ENCODE measurements around the gene HOXD4.

Gene HOXD4

DNA sequence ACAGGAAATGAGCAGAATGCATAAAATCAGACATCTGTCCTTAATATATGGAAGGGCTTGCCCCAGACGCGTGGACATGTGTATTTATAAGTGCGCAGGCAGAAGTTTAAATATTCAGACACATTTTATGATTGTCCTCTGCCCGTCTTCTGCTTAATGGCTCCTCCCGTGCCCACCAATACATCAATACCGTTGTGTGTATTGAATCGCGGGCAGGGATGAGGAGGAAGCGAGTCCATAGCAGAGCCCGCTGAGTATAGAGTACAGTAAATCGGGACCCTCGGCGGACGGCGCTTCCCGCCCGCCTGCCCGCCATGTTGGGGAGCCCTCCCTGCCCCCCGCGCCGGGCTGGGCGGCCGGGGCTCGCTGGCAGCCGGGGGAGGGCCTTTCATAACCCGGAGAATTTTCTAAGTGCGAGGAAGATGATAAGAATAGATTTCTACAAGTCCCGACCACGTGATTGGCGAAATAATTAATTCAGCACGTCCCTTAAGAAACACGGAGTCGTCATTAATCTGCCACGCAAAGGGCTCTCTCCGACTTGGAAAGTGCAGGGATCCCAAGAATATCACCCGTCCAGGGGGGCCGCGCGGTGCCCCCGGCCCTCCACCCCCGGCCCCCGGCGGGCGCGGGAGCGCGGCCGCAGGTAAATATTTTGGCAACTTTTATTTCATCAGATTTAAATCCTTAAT is 5.6 kb downstream of the HOXD4 start, which contains the start of gene HOXD3:
Gene HOXD3 (plus strand): TSS at position 501 of the 692 bp plus-strand sequence. CDS start 11,808 bp downstream, outside the sequence.
- no peak for DNase-seq (ENCODE audit: low spot score)

- DNase-seq (ENCODE audit: low spot score): no peak
Measured at GRCh38 chr2:176157499-176158185, 6.3 kb downstream of the HOXD4 start.

- DNase-seq (ENCODE audit: low spot score): no peak
Measured at GRCh38 chr2:176158186-176158591, 6.8 kb downstream of the HOXD4 start.

DNA sequence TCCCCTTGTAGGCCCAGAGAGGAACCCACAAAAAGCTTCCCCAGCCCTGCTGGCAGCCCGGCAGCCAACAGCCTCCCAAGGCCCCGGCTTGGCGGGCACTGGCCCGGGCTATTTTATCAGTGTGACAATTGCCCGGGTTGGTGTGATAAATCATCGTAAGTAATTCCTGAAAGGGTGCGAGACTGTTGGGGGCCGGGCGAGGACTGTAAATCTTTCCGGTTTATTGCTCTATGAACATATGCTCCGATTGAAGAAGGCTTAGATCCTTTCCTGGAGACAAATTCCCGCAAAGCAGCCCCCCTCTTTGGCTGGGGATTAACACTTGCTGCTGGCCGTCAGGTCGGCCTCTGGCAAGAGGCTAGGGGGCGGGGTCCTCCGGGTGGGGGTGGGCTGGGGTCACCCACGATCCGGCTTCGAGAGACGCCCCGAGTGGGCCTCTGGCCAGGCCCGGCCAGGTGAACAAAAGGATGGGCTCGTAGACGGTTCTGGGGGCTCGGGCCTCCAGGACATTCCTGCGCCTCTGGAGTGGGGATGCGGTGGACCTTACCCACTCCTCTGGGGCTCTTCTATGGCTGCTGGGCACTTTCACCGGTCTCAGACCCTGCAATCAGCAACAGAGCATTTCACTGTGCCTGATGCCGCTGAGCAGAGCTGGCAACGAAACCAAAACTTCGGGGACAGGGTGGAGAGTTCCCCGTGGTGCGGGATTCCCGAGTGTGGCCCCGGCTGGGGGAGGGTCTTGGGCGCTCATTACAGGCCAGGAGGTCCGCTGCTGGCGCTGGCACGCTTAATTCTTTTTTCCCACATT is 7.7 kb downstream of the HOXD4 start:
- DNase-seq (ENCODE audit: low spot score): no peak

DNA sequence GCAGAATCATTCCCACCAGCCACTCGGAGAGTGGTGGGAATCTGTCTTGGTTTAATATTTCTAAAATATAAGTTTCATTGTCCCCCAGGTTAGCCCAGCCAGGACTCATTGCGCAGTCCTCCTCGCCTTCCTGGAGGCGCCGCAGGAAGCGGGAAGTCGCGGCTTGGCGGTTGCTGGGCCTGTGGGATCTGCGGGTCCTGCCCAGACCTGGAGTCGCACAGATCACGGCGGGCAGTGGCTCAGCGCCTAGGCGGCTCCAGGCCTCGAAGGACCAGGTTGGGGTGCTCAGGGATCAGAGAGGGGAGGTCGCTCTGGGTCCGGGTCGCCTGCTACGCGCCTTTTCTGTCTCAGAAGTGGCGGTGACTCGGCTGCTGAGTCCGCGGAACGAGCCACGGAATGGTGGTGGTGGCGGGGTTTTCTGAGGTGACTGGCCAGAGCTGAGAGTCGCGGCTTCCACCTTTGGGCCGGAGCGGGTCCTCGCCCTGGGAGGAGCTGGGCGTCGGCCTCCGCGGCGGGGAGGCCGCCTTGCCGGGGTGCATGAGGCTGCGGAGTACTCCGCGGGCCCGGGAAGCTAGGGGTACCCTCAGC is 8.4 kb downstream of the HOXD4 start:
- no peak for DNase-seq (ENCODE audit: low spot score)

DNA sequence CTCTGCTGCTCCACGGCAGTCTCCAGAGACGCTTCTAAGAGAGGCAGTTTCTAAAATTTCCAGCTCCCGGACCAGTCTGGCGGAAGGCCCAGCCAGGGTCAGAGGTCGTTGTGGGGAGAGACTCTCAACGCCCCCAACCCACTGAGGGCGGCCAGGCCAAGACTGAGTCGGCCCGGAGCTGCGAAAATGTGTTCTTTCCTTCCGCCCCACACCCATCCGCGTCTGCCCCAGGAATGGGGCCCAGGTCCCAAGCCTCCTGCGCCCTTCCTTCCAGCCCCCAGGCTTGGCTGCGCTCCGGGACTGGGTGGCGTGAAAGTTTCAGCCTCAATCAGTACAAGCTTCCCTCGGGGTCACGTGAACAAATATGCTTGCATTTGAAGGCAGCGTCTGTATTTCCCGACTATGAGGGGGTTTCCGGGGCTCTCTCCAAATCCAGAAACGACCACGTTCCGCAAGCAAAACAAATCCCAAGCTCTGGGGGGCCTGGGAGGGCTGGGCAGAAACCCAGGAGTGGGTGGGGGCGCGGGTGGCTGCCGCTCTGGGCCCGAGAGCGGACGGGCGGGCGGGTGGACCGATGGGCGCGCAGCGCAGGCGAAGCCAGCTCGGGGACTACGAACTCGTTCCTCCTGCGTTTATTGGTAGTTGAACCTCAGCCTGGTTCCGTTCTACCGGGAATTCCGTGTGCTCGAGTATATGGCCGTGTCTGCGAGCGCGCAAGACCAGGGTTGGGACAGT is 9.1 kb downstream of the HOXD4 start:
- DNase-seq (ENCODE audit: low spot score): no peak

GRCh38 chr2:176160986-176161824 is 9.9 kb downstream of the HOXD4 start:
- no peak for DNase-seq (ENCODE audit: low spot score)

- DNase-seq (ENCODE audit: low spot score): no peak
Measured at GRCh38 chr2:176161825-176162626, 10.7 kb downstream of the HOXD4 start.

DNA sequence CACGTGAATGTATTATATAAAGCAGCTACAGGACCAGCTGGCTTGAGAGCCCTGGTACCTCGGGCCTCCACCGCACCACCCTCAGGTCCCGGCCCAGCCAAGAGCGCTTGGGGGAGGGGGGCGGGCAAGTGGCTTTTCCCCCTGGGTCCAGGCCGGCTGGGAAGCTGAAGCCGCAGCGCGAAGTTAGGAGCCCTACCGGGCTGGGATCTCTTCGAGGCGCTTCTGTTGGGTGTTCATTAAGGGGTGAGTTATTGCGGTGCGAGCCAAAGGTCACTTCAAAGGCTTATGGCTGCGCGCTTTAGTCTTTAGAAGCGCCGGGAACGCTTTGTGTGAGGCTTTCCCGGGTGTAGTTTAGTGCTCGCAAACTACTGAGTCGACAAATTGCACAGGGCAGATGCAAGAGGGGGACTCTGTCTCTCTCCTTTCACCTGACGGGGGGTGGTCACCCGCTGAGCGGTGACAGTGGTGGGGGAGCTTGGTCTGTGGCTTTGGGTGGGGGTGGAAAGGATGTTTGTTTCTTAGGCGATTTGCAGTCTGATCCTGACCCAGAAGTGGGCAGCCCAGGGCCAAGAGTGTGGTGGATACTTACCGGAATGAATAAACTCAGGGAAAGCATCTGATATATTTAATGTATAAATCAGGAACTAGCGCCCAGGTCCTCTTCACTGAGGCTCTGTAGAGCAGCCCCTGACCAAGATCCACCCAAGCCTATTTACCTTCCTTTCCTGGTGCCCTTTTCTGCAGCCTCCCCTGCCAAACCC is 11.7 kb downstream of the HOXD4 start:
- DNase-seq (ENCODE audit: low spot score): no peak

- no peak for DNase-seq (ENCODE audit: low spot score)
Measured at GRCh38 chr2:176163672-176164056, 12.3 kb downstream of the HOXD4 start.

DNA sequence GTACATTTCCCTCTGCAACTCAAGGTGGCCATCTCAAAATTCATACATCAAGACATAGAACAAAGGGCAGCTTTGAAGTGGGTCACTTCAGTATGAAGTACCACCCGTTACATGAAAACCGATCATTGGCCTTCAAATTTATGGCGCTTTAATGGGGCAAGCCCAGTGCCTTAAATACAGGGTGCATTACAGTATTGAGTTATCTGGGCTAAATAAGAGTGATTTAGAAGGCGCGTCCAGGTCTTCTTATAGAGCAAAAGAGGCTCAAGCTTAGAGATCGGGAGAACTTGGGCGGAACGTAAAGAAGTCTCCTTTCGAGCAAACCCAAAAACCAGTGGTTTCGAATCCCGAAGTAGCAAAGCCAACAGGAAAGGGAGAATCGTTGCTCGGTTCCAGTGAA is 12.9 kb downstream of the HOXD4 start:
- no peak for DNase-seq (ENCODE audit: low spot score)

DNA sequence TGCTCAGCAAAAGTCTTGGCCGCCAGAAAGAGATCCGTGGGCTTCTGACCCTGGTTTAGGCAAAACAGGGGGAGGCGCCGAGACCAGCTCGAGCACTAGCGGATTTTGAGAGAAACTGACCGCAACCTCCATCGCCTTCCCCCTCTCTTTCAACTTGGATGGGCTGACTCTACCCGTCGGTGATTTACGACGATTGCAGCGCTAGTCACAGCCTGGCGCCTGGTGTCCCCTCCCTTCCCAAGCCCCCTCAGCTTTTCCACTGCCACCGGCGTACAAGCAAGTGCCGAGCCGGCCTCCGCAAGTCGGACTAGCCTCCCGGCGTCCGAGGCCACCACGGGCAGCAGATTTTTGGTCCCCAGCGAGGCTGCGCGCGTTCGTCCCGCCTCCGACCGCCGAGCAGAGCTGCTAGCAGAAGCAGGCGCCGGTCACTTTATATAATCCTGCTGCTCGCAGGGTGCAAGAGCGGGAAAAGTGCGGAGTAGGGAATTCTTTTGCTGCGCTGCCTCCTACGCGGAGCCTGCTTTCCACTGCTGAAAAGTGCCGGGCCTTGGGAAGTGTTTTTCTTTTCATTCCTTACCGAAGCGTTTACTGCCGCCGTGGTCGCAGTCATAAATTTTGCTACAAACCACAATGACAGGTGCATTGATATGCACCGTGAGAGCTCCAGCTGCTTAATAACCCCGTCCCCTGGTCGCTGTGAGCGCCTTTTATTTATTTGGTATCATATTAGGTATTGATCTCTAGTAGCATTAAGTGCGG is 13.4 kb downstream of the HOXD4 start:
- no peak for DNase-seq (ENCODE audit: low spot score)

DNA sequence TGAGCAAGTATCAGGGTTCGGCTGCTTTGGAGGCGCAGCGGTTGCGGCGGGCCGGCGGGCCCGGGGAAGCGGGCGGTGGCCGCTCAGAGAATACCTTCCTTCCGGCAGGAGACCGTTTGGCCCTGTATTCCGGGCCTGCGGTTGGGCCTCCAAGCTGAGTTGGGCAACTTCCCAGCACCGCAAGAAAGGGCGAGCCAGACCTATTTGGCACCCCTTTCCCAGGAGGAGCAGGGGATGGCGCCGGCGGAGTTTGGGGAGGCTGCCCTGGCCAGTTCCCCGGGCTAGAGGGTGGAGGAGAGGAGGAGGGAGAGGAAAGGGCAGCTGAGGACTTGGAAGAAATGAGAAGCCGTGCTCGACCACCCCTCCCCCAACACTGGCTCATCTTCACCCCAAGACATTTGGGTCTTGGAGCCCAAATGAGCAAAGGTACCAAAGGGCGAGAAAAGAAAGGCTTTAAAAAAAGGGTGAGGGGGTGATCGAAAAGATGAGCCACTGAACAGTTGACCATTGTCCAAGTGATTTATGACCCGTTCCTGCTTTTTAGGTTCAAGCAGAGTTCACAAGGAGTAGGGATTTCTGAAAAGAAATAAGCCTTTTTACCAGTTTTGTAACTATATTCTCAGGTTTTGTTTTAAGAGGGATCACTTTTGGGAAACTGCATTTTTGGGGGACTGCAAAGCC is 14.2 kb downstream of the HOXD4 start:
- DNase-seq (ENCODE audit: low spot score): no peak

GRCh38 chr2:176166272-176166671 is 14.9 kb downstream of the HOXD4 start:
- DNase-seq (ENCODE audit: low spot score): no peak

DNA sequence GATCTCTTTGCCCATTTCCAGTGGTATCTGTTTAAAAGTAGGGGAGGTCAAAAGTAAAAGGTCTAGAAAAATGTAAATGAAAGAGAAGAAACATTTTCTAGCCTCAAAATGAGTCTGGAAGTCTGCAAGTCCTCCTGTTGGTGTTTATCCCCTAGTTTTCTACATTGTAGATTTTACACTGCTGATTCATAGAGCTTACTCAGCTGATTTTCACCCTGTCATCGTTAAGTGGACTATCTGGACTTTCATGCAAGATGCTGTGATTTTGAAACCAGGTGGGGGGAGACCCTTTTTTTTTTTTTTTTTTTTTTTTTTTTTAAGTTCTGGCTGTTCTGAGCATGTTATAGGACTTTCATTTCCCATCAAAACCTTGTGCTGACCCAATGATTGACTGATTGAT is 16.0 kb downstream of the HOXD4 start:
- DNase-seq (ENCODE audit: low spot score): no peak

DNA sequence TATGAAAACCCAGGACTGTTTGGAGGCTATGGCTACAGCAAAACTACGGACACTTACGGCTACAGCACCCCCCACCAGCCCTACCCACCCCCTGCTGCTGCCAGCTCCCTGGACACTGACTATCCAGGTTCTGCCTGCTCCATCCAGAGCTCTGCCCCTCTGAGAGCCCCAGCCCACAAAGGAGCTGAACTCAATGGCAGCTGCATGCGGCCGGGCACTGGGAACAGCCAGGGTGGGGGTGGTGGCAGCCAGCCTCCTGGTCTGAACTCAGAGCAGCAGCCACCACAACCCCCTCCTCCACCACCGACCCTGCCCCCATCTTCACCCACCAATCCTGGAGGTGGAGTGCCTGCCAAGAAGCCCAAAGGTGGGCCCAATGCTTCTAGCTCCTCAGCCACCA is 17.8 kb downstream of the HOXD4 start:
- DNase-seq (ENCODE audit: low spot score): no peak

GRCh38 chr2:176169711-176170110 is 18.4 kb downstream of the HOXD4 start:
- no peak for DNase-seq (ENCODE audit: low spot score)
